Suprapubic skin (tissue), 4 donors: ENCODE data around the gene STEAP4.

Experiments used
- CTCF ChIP-seq, 2 donors: fragments of 200-600 bp in 1 of 2; fragments of 450-650 bp in 1 of 2; sonication (generic) in 1 of 2; IDR thresholded peaks; one replicate each; pipeline ENCODE4 v1.5.1; 2016 to 2019; ENCODE audit warnings: antibody characterized with exemption in 2 of 2, mild to moderate bottlenecking in 1 of 2, moderate library complexity in 1 of 2
- POLR2A ChIP-seq, 2 donors: fragments of 450-650 bp; IDR thresholded peaks; one replicate each; pipeline ENCODE4 v1.6.1; 2017; ENCODE audit warnings: antibody characterized with exemption in 2 of 2, mild to moderate bottlenecking in 2 of 2, moderate library complexity in 2 of 2
- POLR2AphosphoS5 ChIP-seq, 3 donors: sonication (generic); formaldehyde crosslinking; IDR thresholded peaks; one replicate each; pipeline ENCODE4 v1.6.1; 2017; ENCODE audit warnings: antibody characterized with exemption in 3 of 3

- TF ChIP-seq CTCF (IDR thresholded peaks at IDR 0.05) (no peak), POLR2AphosphoS5 (IDR thresholded peaks at IDR 0.05) (no peak), POLR2A (IDR thresholded peaks at IDR 0.05) (no peak)
These were observed 27.4 kb downstream of the STEAP4 start for GRCh38 chr7:88279323-88279722.
